Ovary (tissue), 9 donors: ENCODE data around the gene FAM149A. TPM values are rescaled to one million over a fixed set of nuclear protein-coding genes. Genes with fewer than 3 reads are reported as not detected.

Experiments used
- DNase-seq, 5 donors: peaks; one replicate each; pipeline ENCODE4 v3.0.0-alpha.2; 2019 to 2020
- H3K27ac ChIP-seq, 2 donors: fragments of 200-600 bp; one replicate each; pipeline versions ENCODE4 v1.5.1 to v1.8.0; 2019 to 2022
- H3K27me3 ChIP-seq: fragments of 200-600 bp; one replicate; pipeline ENCODE4 v1.8.0; 2022
- H3K36me3 ChIP-seq: fragments of 200-600 bp; sonication (generic); one replicate; pipeline ENCODE4 v1.5.1; 2019
- H3K4me1 ChIP-seq: one replicate; pipeline ENCODE4 v1.8.1; 2013; ENCODE audit warnings: mild to moderate bottlenecking, moderate library complexity; ENCODE audit not compliant: insufficient read depth
- H3K4me3 ChIP-seq: fragments of 200-600 bp; sonication (generic); one replicate; pipeline ENCODE4 v1.5.1; 2017
- H3K9me3 ChIP-seq, 2 donors: fragments of 200-600 bp in 1 of 2; sonication (generic) in 1 of 2; one replicate each; pipeline versions ENCODE4 v1.5.1 to v1.8.1; 2013 to 2019; ENCODE audit warnings: mild to moderate bottlenecking in 1 of 2, moderate library complexity in 1 of 2
- CTCF ChIP-seq, 3 donors: fragments of 450-650 bp in 2 of 3; fragments of 200-600 bp in 1 of 3; IDR thresholded peaks; one replicate each; pipeline versions ENCODE4 v1.5.1 to v1.8.0; 2016 to 2022; ENCODE audit warnings: antibody characterized with exemption in 3 of 3, mild to moderate bottlenecking in 1 of 3
- EP300 ChIP-seq: sonication (generic); formaldehyde crosslinking; IDR thresholded peaks from one replicate; pipeline ENCODE4 v1.6.1; 2017; ENCODE audit warnings: antibody characterized with exemption
- POLR2A ChIP-seq: fragments of 450-650 bp; IDR thresholded peaks from one replicate; pipeline ENCODE4 v1.6.1; 2017; ENCODE audit warnings: antibody characterized with exemption, mild to moderate bottlenecking, moderate library complexity
- WGBS, 3 donors: extraction: QIAGEN DNeasy Blood & Tissue Kit in 1 of 3; methylation state at CpG; one replicate each; pipeline versions ENCODE4 v1.1.5 to v1.1.7; 2013 to 2017; 5-methylcytosine and 5-hydroxymethylcytosine counted together
- intact Hi-C, 4 donors: fragments of 100-400 bp; cut with DNase I; formaldehyde crosslinking; loops; one replicate each; pipeline versions ENCODE4 v1.11.0 to v1.15.1; 2022 to 2023
- polyA plus RNA-seq, 2 donors: library from polyadenylated mRNA; stranded (reverse); fragments of 200-250 nt in 1 of 2; fragments of 350-450 nt in 1 of 2; fragmentation: Illumina TruSeq in 1 of 2; extraction: RNeasy Lipid Tissue Mini Kit (QIAGEN cat#74804) in 1 of 2; gene quantifications; one replicate each; pipeline ENCODE4 v1.2.3, GENCODE V29; 2013 to 2014
- total RNA-seq, 7 donors: library from RNA; depleted of rRNA in 2 of 7; stranded (reverse); fragments of >200 nt in 2 of 7; fragmentation: NEBNext Ultra II Directional in 3 of 7; extraction: Animal tissue kit (Norgen Biotek cat#: 25700) in 3 of 7; gene quantifications; one replicate each; pipeline versions ENCODE4 v1.1.0 to v1.2.4, GENCODE V29; 2016 to 2023
- donor health status: DM: no; HTN: no; CAD: no; lungs with moderate emphysema.
- donor health status: DM: no; HTN: no; CAD: no.
- donor health status: Bipolar disorder and iron deficiency.
- donor health status: DM: yes; HTN: yes; CAD: no.
- donor health status: DM: no; HTN: no; CAD: no.
- donor health status: DM: yes; HTN: yes; CAD: no.

FAM149A gene
- total and polyA plus RNA-seq, 9 donors, result 6.4 to 16.1 (median 12.7) TPM

- no peaks in the 10 kb centered on the region for H3K9me3 ChIP-seq
- no peak overlapping the region for H3K27ac ChIP-seq
- DNase-seq, result no peak
- 84 to 85% (median 85%) methylated on average over 7 of the region's 7 CpGs for WGBS, 3 donors
- H3K4me1 ChIP-seq, result peaks cover 1% of the 10 kb centered on the region
- intact Hi-C loops, result no loop called here
- TF ChIP-seq CTCF (IDR thresholded peaks at IDR 0.05), result no peak
- no peak for TF ChIP-seq EP300
- no peak for TF ChIP-seq POLR2A
- H3K4me3 ChIP-seq, result no peak overlapping the region
- H3K36me3 ChIP-seq, result no peaks in the 10 kb centered on the region
- H3K27me3 ChIP-seq, result no peaks in the 10 kb centered on the region
These were observed 30.3 kb upstream of the FAM149A start for GRCh38 chr4:186074189-186074588.

GRCh38 chr4:186078981-186079638 is 25.4 kb upstream of the FAM149A start:
- H3K9me3 ChIP-seq, result no peaks in the 10 kb centered on the region
- H3K27me3 ChIP-seq, result no peaks in the 10 kb centered on the region
- H3K36me3 ChIP-seq, result no peaks in the 10 kb centered on the region
- DNase-seq, result no peak
- no peak overlapping the region for H3K27ac ChIP-seq
- H3K4me1 ChIP-seq, result no peaks in the 10 kb centered on the region
- 84 to 85% (median 85%) methylated on average over 11 of the region's 11 CpGs for WGBS, 3 donors
- TF ChIP-seq POLR2A (no peak), CTCF (IDR thresholded peaks at IDR 0.05) (no peak), EP300 (no peak)
- no peak overlapping the region for H3K4me3 ChIP-seq
- intact Hi-C loops, result no loop called here

- Histone ChIP-seq H3K27me3 (no peaks in the 10 kb centered on the region), H3K4me1 (no peaks in the 10 kb centered on the region), H3K27ac (no peak overlapping the region), H3K36me3 (no peaks in the 10 kb centered on the region), H3K4me3 (no peak overlapping the region), H3K9me3 (no peaks in the 10 kb centered on the region)
- WGBS, 3 donors, result 88 to 91% (median 89%) methylated on average over 9 of the region's 9 CpGs
- intact Hi-C loops, result no loop called here
- no peak for DNase-seq
- TF ChIP-seq POLR2A, result no peak
- no peak for TF ChIP-seq CTCF (IDR thresholded peaks at IDR 0.05)
- TF ChIP-seq EP300, result no peak
These were observed 24.8 kb upstream of the FAM149A start for GRCh38 chr4:186079694-186080093.

- Histone ChIP-seq H3K36me3 (no peaks in the 10 kb centered on the region), H3K27ac (no peak overlapping the region), H3K27me3 (no peaks in the 10 kb centered on the region), H3K9me3 (no peaks in the 10 kb centered on the region), H3K4me1 (no peaks in the 10 kb centered on the region), H3K4me3 (no peak overlapping the region)
- TF ChIP-seq EP300 (no peak), CTCF (IDR thresholded peaks at IDR 0.05) (no peak), POLR2A (no peak)
- DNase-seq, result no peak
- intact Hi-C loops, result no loop called here
- 90 to 92% (median 90%) methylated on average over 15 of the region's 15 CpGs for WGBS, 3 donors
These were observed 23.2 kb upstream of the FAM149A start for GRCh38 chr4:186081202-186081807.
